Natural killer cell (primary cell): ENCODE data around the gene TLX3. TPM values are rescaled to one million over a fixed set of nuclear protein-coding genes. Genes with fewer than 3 reads are reported as not detected.

Source experiments
- ATAC-seq, 3 donors: fragments of 150-1000 bp in 2 of 3; fragments of 200-7000 bp in 1 of 3; cut with Tn5 transposase; 1 replicate in 1 of 3; 2 replicates in 2 of 3; pipeline ENCODE4 v1.10.0; 2021; ENCODE audit warnings: mild to moderate bottlenecking in 2 of 3, moderate library complexity in 2 of 3
- DNase-seq, 2 donors: peaks; one replicate each; pipeline versions ENCODE4 v3.0.0 to v3.0.0-alpha.2; 2013 to 2021; ENCODE audit warnings: mixed read lengths in 1 of 2
- H3K27ac ChIP-seq: one replicate; pipeline ENCODE4 v1.5.1; 2013; ENCODE audit warnings: mild to moderate bottlenecking, low read length
- H3K27me3 ChIP-seq: one replicate; pipeline ENCODE4 v1.6.1; 2013; ENCODE audit warnings: low read length; ENCODE audit not compliant: control insufficient read depth, insufficient read depth
- H3K36me3 ChIP-seq: one replicate; pipeline ENCODE4 v1.6.1; 2013; ENCODE audit warnings: low read length; ENCODE audit not compliant: control insufficient read depth, insufficient read depth
- H3K4me1 ChIP-seq: one replicate; pipeline ENCODE4 v1.6.1; 2013; ENCODE audit warnings: low read length; ENCODE audit not compliant: control insufficient read depth, insufficient read depth
- H3K4me3 ChIP-seq: one replicate; pipeline ENCODE4 v1.5.1; 2013; ENCODE audit warnings: low read length
- H3K9me3 ChIP-seq: one replicate; pipeline ENCODE4 v1.6.1; 2013; ENCODE audit warnings: low read length; ENCODE audit not compliant: control insufficient read depth, insufficient read depth
- H3K27ac Mint-ChIP-seq, 2 donors: one replicate each; pipeline ENCODE4 v1.8.0; 2022; ENCODE audit warnings: mild to moderate bottlenecking in 2 of 2, mixed read lengths in 2 of 2, moderate library complexity in 1 of 2
- H3K27me3 Mint-ChIP-seq, 2 donors: one replicate each; pipeline ENCODE4 v1.8.0; 2022; ENCODE audit warnings: low read depth in 2 of 2, mixed read lengths in 2 of 2
- H3K36me3 Mint-ChIP-seq: one replicate; pipeline ENCODE4 v1.8.0; 2022; ENCODE audit warnings: mixed read lengths
- H3K4me1 Mint-ChIP-seq, 2 donors: one replicate each; pipeline ENCODE4 v1.8.0; 2022; ENCODE audit warnings: mixed read lengths in 2 of 2
- H3K4me3 Mint-ChIP-seq: one replicate; pipeline ENCODE4 v1.8.0; 2022; ENCODE audit warnings: mild to moderate bottlenecking, moderate library complexity, mixed read lengths
- H3K9me3 Mint-ChIP-seq, 2 donors: one replicate each; pipeline ENCODE4 v1.8.0; 2022; ENCODE audit warnings: mixed read lengths in 2 of 2
- CTCF ChIP-seq: fragments of 200-600 bp; IDR thresholded peaks from one replicate; pipeline ENCODE4 v1.8.0; 2022; ENCODE audit warnings: antibody characterized with exemption
- WGBS: methylation state at CpG from one replicate; pipeline ENCODE4 v1.1.7; 2013; ENCODE audit warnings: missing lambda C conversion rate; ENCODE audit not compliant: insufficient coverage; 5-methylcytosine and 5-hydroxymethylcytosine counted together
- intact Hi-C: fragments of 100-400 bp; cut with micrococcal nuclease; formaldehyde crosslinking; loops from one replicate; pipeline ENCODE4 v1.14.2; 2022
- total RNA-seq, 4 donors: library from RNA; stranded (reverse); fragments of 120-200 nt in 1 of 4; gene quantifications; one replicate each; pipeline versions ENCODE4 v1.2.3 to v1.2.4, GENCODE V29; 2013 to 2022

TLX3 gene
- total RNA-seq, 3 donors from 2014 or later (not counting 1 experiment from before 2014, with no cell fraction given): not detected

- no peak overlapping the region for H3K4me3 ChIP-seq
- intact Hi-C loops: no loop called here
- peak overlapping the region; percentile 70 for H3K4me3 Mint-ChIP-seq
- H3K27me3 Mint-ChIP-seq: peaks cover 50 to 58% of the 10 kb centered on the region in 2 donors
- peaks cover 79% of the 10 kb centered on the region for H3K4me1 ChIP-seq
- DNase-seq (no peak), ATAC-seq (no peak)
- TF ChIP-seq CTCF: no peak
- no peaks in the 10 kb centered on the region for H3K36me3 Mint-ChIP-seq
- H3K36me3 ChIP-seq: no peaks in the 10 kb centered on the region
- H3K9me3 ChIP-seq: no peaks in the 10 kb centered on the region
- H3K27ac ChIP-seq: no peak overlapping the region
- peaks cover 37 to 74% of the 10 kb centered on the region in 2 donors for H3K4me1 Mint-ChIP-seq
- peaks cover 73% of the 10 kb centered on the region for H3K27me3 ChIP-seq
- H3K9me3 Mint-ChIP-seq: no peaks in the 10 kb centered on the region
- 5% methylated on average over 40 of the region's 41 CpGs for WGBS
- H3K27ac Mint-ChIP-seq: no peak overlapping the region
Measured at GRCh38 chr5:171310212-171310818, 1.3 kb downstream of the TLX3 start.

- Mint-ChIP-seq H3K27ac (no peak overlapping the region), H3K4me1 (peaks cover 36 to 73% of the 10 kb centered on the region in 2 donors), H3K9me3 (no peaks in the 10 kb centered on the region), H3K27me3 (peaks cover 45 to 54% of the 10 kb centered on the region in 2 donors), H3K4me3 (peak overlapping the region; percentile 70), H3K36me3 (no peaks in the 10 kb centered on the region)
- H3K4me1 ChIP-seq: peaks cover 85% of the 10 kb centered on the region
- peaks cover 73% of the 10 kb centered on the region for H3K27me3 ChIP-seq
- TF ChIP-seq CTCF: no peak
- 7% methylated on average over 41 of the region's 41 CpGs for WGBS
- DNase-seq: no peak
- no peak overlapping the region for H3K4me3 ChIP-seq
- intact Hi-C loops: no loop called here
- H3K36me3 ChIP-seq: no peaks in the 10 kb centered on the region
- ATAC-seq: no peak
- no peak overlapping the region for H3K27ac ChIP-seq
- H3K9me3 ChIP-seq: no peaks in the 10 kb centered on the region
Measured at GRCh38 chr5:171310819-171311321, 1.8 kb downstream of the TLX3 start.

GRCh38 chr5:171311322-171312077 is 2.5 kb downstream of the TLX3 start:
- WGBS: 1% methylated on average over 74 of the region's 74 CpGs
- H3K4me3 ChIP-seq: no peak overlapping the region
- H3K4me1 ChIP-seq: peaks cover 86% of the 10 kb centered on the region
- H3K9me3 ChIP-seq: no peaks in the 10 kb centered on the region
- Mint-ChIP-seq H3K4me3 (no peak overlapping the region), H3K9me3 (no peaks in the 10 kb centered on the region), H3K27me3 (peaks cover 41 to 56% of the 10 kb centered on the region in 2 donors), H3K36me3 (no peaks in the 10 kb centered on the region), H3K27ac (no peak overlapping the region), H3K4me1 (peaks cover 35 to 71% of the 10 kb centered on the region in 2 donors)
- peak in 1 of 3 donors; percentile 27 for ATAC-seq
- H3K36me3 ChIP-seq: no peaks in the 10 kb centered on the region
- intact Hi-C loops: no loop called here
- no peak for TF ChIP-seq CTCF
- H3K27me3 ChIP-seq: peaks cover 74% of the 10 kb centered on the region
- H3K27ac ChIP-seq: no peak overlapping the region
- peak in 1 of 2 donors; percentile 10 for DNase-seq
